ENCODE data around the gene PPP1R3D.

DNA sequence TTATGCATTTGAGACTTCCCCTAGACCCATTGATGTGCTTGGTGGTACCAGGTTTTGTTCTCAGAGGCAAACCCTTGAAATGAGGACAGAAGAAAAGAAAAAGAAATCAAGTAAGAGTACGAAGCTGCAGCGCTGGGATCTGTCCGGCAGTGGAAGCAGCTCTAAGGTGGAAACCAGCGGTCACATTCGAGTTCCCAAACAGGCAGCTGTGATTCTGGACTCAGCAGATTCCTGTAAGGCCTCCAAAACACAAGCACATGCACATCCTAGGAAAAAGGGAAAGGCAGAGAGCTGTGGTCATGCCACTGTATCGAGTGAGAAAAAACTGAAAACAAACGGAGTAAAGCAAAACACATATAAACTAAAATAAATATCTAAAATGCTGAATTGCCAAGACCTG lies 4.6 kb upstream of the PPP1R3D start:
- TF ChIP-seq SALL1 (CRISPR knock-in tag; IDR thresholded peaks at IDR 0.05) (no peak), CHD4 (IDR thresholded peaks at IDR 0.05; ENCODE audit: borderline replicate concordance, low read length) (no peak), EZH2 (conservative IDR thresholded peaks at IDR 0.05; ENCODE audit: low read depth, low read length) (no peak), ZBTB1 (CRISPR knock-in tag; IDR thresholded peaks at IDR 0.05; ENCODE audit: borderline replicate concordance) (no peak), ATF3 (CRISPR knock-in tag; IDR thresholded peaks at IDR 0.05) (no peak), JUND (CRISPR knock-in tag; IDR thresholded peaks at IDR 0.05) (no peak), MTERF4 (CRISPR knock-in tag; IDR thresholded peaks at IDR 0.05) (no peak), TMF1 (CRISPR knock-in tag; IDR thresholded peaks at IDR 0.05; ENCODE audit: low read depth) (no peak), MIXL1 (CRISPR knock-in tag; IDR thresholded peaks at IDR 0.05) (no peak)
- TF ChIP-seq, protein P1, sequence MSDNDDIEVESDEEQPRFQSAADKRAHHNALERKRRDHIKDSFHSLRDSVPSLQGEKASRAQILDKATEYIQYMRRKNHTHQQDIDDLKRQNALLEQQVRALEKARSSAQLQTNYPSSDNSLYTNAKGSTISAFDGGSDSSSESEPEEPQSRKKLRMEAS (IDR thresholded peaks at IDR 0.05) = no peak
- TF ChIP-seq, protein P2, sequence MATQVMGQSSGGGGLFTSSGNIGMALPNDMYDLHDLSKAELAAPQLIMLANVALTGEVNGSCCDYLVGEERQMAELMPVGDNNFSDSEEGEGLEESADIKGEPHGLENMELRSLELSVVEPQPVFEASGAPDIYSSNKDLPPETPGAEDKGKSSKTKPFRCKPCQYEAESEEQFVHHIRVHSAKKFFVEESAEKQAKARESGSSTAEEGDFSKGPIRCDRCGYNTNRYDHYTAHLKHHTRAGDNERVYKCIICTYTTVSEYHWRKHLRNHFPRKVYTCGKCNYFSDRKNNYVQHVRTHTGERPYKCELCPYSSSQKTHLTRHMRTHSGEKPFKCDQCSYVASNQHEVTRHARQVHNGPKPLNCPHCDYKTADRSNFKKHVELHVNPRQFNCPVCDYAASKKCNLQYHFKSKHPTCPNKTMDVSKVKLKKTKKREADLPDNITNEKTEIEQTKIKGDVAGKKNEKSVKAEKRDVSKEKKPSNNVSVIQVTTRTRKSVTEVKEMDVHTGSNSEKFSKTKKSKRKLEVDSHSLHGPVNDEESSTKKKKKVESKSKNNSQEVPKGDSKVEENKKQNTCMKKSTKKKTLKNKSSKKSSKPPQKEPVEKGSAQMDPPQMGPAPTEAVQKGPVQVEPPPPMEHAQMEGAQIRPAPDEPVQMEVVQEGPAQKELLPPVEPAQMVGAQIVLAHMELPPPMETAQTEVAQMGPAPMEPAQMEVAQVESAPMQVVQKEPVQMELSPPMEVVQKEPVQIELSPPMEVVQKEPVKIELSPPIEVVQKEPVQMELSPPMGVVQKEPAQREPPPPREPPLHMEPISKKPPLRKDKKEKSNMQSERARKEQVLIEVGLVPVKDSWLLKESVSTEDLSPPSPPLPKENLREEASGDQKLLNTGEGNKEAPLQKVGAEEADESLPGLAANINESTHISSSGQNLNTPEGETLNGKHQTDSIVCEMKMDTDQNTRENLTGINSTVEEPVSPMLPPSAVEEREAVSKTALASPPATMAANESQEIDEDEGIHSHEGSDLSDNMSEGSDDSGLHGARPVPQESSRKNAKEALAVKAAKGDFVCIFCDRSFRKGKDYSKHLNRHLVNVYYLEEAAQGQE (IDR thresholded peaks at IDR 0.05; ENCODE audit: borderline replicate concordance in 1 of 2, low read depth in 1 of 2, low read length in 2 of 2) = no peak

Data from HepG2 (cell line).